Common myeloid progenitor, CD34-positive (primary cell): Measurements from ENCODE around the gene CGGBP1.
A peak's percentile ranks its signal among the peaks of the same experiment; 100 is the strongest.

Experiments used
- CTCF ChIA-PET: fragments of 350-600 bp; sonication (Branson Sonifier 250); formaldehyde crosslinking; loops from one replicate; lab custom pipeline; 2021; ENCODE audit warnings: antibody characterized with exemption; lab: Charles Lee
- POLR2A ChIA-PET: fragments of 350-600 bp; sonication (Branson Sonifier 250); formaldehyde crosslinking; loops from one replicate; lab custom pipeline; 2021; ENCODE audit warnings: antibody characterized with exemption; lab: Charles Lee
- DNase-seq, 3 donors: peaks; one replicate each; pipeline versions ENCODE4 v3.0.0 to v3.0.0-alpha.2; 2013
- H3K27ac ChIP-seq, 2 experiments: 1 replicate in 1 of 2; 2 replicates in 1 of 2; pipeline ENCODE4 v1.7.0; 2013; ENCODE audit warnings: inconsistent platforms in 2 of 2, low read length in 2 of 2, mild to moderate bottlenecking in 2 of 2, low read depth in 1 of 2, moderate library complexity in 1 of 2; ENCODE audit not compliant: severe bottlenecking in 2 of 2, insufficient read depth in 1 of 2, poor library complexity in 1 of 2
- H3K27me3 ChIP-seq, 5 experiments: replicated peaks in 2 of 5; 1 replicate in 3 of 5; 2 replicates in 2 of 5; pipeline versions ENCODE4 v1.6.1 to v1.7.0; 2013; ENCODE audit warnings: low read length in 4 of 5, mild to moderate bottlenecking in 2 of 5, moderate library complexity in 2 of 5, inconsistent platforms in 1 of 5; ENCODE audit not compliant: insufficient read depth in 5 of 5, control insufficient read depth in 4 of 5
- H3K36me3 ChIP-seq, 4 experiments: 1 replicate in 2 of 4; 2 replicates in 2 of 4; pipeline versions ENCODE4 v1.6.1 to v1.7.0; 2013; ENCODE audit warnings: low read length in 3 of 4, control low read depth in 1 of 4, mild to moderate bottlenecking in 1 of 4; ENCODE audit not compliant: control insufficient read depth in 4 of 4, insufficient read depth in 4 of 4
- H3K4me1 ChIP-seq, 4 experiments: 1 replicate in 3 of 4; 2 replicates in 1 of 4; pipeline versions ENCODE4 v1.6.1 to v1.7.1; 2013; ENCODE audit warnings: low read length in 3 of 4, mild to moderate bottlenecking in 3 of 4, control low read depth in 1 of 4, inconsistent platforms in 1 of 4, moderate library complexity in 1 of 4; ENCODE audit not compliant: control insufficient read depth in 4 of 4, insufficient read depth in 4 of 4; ENCODE audit errors: control extremely low read depth in 1 of 4
- H3K4me3 ChIP-seq, 7 experiments: 1 replicate in 4 of 7; 2 replicates in 3 of 7; pipeline versions ENCODE4 v1.5.1 to v1.7.0; 2013; ENCODE audit warnings: mild to moderate bottlenecking in 7 of 7, low read length in 6 of 7, moderate library complexity in 6 of 7, inconsistent platforms in 2 of 7, low read depth in 2 of 7, control low read depth in 1 of 7; ENCODE audit not compliant: insufficient read depth in 4 of 7, control insufficient read depth in 1 of 7; ENCODE audit errors: extremely low read depth in 1 of 7
- H3K9me3 ChIP-seq, 5 experiments: 1 replicate in 4 of 5; 2 replicates in 1 of 5; pipeline versions ENCODE4 v1.6.1 to v1.7.1; 2013; ENCODE audit warnings: low read length in 4 of 5, mild to moderate bottlenecking in 2 of 5, inconsistent platforms in 1 of 5, low read depth in 1 of 5, moderate library complexity in 1 of 5; ENCODE audit not compliant: control insufficient read depth in 4 of 5, insufficient read depth in 2 of 5; ENCODE audit errors: control extremely low read depth in 1 of 5
- WGBS: methylation state at CpG from one replicate; pipeline ENCODE4 v1.1.5; 2013; ENCODE audit not compliant: insufficient coverage; 5-methylcytosine and 5-hydroxymethylcytosine counted together

Gene CGGBP1

DNA sequence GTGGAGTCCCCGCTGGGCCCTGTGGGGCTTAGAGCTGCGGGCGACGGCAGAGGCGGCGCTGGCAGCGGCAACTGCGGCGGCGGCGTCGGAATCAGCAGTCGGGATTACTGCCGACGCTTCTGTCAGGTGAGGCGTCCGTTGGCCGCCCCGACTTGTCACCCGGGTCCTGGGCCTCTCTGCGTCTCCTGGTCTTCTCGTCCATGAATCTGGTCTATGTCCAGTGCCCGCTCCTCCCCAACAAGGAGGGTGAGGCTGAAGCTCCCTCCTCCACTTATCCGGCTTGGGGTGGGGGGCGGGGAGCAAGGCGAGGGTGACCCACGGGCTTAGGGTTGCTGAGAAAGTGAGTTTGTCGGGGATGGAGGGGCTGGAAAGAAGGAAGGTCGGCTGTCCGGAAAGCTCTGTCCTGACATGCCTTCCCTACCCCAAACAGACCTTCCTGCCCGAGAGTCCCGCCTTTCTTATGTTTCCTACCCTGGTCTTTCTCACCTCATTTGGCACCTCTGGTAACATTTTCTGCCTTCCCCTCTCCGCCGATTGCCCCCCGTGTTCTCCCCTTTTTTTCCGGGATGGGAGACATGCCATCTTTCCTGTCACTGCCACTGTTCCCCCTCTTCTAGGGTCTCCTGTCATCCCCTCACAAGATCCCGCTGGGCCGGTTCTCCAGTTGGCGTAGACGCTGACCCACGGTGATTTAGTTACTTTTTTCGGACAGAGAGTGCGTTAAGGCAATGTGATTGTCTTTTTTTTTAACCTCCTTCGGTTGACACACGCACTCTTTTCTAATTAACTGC lies 770 bp upstream of the CGGBP1 start:
- peaks cover 14 to 58% (median 35%) of the 10 kb centered on the region in 4 experiments for H3K4me1 ChIP-seq
- POLR2A ChIA-PET, result interaction anchor here (0.6 to 1.5 kb wide), 5 partner anchors 9 to 35 kb away, joined by 4 to 11 read pairs (median 5); no protein-coding TSS in a partner anchor
- 0% methylated on average over 31 of the region's 45 CpGs for WGBS
- H3K36me3 ChIP-seq, result peaks cover 11 to 26% (median 13%) of the 10 kb centered on the region in 4 experiments
- no peak for DNase-seq
- H3K4me3 ChIP-seq, result peak overlapping the region; percentile 93 to 99 (median 96)
- CTCF ChIA-PET, result interaction anchor here (1.1 to 3.0 kb wide), 4 partner anchors 16 to 53 kb away, joined by 3 to 7 read pairs (median 6); no protein-coding TSS in a partner anchor
- no peaks in the 10 kb centered on the region for H3K9me3 ChIP-seq
- peak overlapping the region; percentile 88 to 93 for H3K27ac ChIP-seq
- no peaks in the 10 kb centered on the region for H3K27me3 ChIP-seq

DNA sequence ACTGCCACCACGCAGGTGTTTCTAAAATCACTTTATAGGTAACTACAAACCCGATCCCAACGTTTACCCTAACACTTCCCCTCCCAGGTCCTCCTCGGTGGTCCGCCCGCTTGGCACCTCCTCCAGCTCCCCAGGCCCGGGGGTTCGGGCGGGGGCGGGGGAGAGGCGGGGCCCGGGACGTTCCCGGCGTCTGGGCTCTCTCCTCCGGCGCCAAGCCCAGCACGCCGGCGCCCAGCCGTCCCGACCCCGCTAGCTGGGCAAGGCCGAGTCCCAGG lies 562 bp downstream of the CGGBP1 start:
- H3K36me3 ChIP-seq, result peaks cover 13 to 36% (median 15%) of the 10 kb centered on the region in 4 experiments
- ChIA-PET POLR2A (interaction anchor here (0.6 to 1.5 kb wide), 9 partner anchors 10 to 91 kb away, joined by 3 to 11 read pairs (median 4); no protein-coding TSS in a partner anchor), CTCF (interaction anchor here (0.7 to 1.9 kb wide), 3 partner anchors 23 to 265 kb away, joined by 3 to 7 read pairs (median 3); no protein-coding TSS in a partner anchor)
- H3K4me3 ChIP-seq, result peak overlapping the region; percentile 93 to 99 (median 97)
- DNase-seq, result no peak
- H3K4me1 ChIP-seq, result peaks cover 11 to 47% (median 29%) of the 10 kb centered on the region in 4 experiments
- H3K27me3 ChIP-seq, result no peaks in the 10 kb centered on the region
- H3K9me3 ChIP-seq, result no peaks in the 10 kb centered on the region
- H3K27ac ChIP-seq, result peak overlapping the region; percentile 82 to 93
- WGBS, result 0% methylated on average over 14 of the region's 24 CpGs

DNA sequence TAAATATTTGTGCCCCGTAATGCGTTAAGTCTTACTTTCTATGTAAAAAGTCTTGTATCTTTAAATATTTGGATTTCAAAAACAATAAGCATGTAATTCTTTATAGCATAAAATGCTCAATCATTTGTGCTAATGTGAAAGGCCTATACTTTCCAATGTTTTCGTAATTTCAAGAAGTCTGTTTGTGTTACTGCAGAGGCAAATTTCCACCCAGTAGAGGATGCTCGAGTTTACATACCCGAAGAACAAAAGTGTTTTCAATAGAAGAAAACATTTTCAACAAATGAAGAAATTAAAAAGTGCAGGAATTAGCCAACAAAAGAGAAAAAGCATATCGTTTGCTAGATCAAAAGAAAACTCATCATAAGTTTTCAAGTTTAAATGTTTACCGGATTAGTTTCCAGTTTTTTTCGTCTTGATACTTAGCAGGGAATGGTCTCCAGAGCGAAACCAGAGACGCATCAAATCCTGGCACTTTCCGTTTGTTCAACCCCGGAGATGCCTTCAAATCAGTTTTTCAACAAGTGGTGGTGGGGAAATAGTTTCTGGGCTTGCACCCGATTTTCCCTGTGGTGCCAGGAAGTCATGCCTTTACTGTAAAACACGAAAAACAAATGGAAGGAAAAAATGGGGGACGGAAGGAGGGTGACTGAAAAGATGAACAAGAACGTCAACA lies 1.0 kb downstream of the CGGBP1 start:
- no peaks in the 10 kb centered on the region for H3K9me3 ChIP-seq
- 0% methylated on average over 6 of the region's 16 CpGs for WGBS
- H3K4me1 ChIP-seq, result peaks cover 11 to 42% (median 28%) of the 10 kb centered on the region in 4 experiments
- CTCF ChIA-PET, result interaction anchor here (0.7 to 1.9 kb wide), 3 partner anchors 23 to 264 kb away, joined by 3 to 7 read pairs (median 3); no protein-coding TSS in a partner anchor
- H3K4me3 ChIP-seq, result peak overlapping the region; percentile 93 to 99 (median 97)
- peak in 2 of 3 donors; percentile 33 to 44 for DNase-seq
- POLR2A ChIA-PET, result interaction anchor here (0.6 to 1.5 kb wide), 7 partner anchors 14 to 91 kb away, joined by 3 to 11 read pairs (median 4); no protein-coding TSS in a partner anchor
- peak overlapping the region; percentile 82 to 93 for H3K27ac ChIP-seq
- H3K27me3 ChIP-seq, result no peaks in the 10 kb centered on the region
- H3K36me3 ChIP-seq, result peaks cover 13 to 36% (median 15%) of the 10 kb centered on the region in 4 experiments

DNA sequence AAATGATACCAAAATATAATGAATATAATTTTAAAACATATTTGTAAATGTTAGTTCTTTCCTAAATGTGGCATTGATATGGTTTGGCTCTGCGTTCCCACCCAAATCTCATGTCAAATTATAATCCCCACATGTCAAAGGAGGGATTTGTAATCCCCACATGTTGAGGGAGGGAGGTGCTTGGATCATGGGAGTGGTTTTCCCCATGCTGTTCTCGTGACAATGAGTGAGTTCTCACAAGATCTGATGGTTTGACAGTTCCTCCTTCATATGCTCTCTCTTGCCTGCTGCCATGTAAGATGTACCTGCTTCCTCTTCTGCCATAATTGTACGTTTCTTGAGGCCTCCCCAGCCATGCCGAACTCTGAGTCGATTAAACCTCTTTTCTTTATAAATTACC lies 12.0 kb downstream of the CGGBP1 start:
- peak in 1 of 3 donors; percentile 28 for DNase-seq
- Histone ChIP-seq H3K36me3 (no peaks in the 10 kb centered on the region), H3K9me3 (no peaks in the 10 kb centered on the region), H3K4me3 (no peak overlapping the region), H3K27ac (no peak overlapping the region), H3K4me1 (peaks cover 0 to 28% (median 4%) of the 10 kb centered on the region in 4 experiments), H3K27me3 (no peaks in the 10 kb centered on the region)
- ChIA-PET POLR2A (no interaction called here), CTCF (interaction anchor here (0.9 to 2.1 kb wide), 4 partner anchors 8 to 66 kb away, joined by 3 to 9 read pairs (median 5); no protein-coding TSS in a partner anchor)
- 67% methylated on average over 1 of the region's 5 CpGs for WGBS

DNA sequence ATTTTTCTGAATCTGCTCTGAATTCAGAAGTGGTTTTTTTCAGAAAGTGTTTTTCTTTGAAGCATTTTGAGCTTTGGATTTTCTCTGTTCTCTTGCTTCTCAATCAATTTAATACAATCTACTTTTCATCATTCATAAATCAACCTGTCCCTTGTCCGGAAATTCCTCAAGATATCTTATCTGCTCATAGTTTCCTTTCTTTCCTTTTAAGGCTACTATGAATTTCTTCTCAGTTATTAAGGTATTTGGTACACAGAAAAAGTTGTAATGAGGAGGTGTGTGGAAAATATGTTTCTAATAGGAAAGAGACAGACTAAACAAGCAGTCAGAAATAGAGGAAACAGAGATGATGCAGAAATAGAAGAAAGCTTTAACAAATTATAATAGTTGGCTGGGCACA lies 14.4 kb downstream of the CGGBP1 start:
- Histone ChIP-seq H3K36me3 (no peaks in the 10 kb centered on the region), H3K4me3 (peak overlapping the region in 1 of 7 experiments; percentile 40), H3K27ac (peak overlapping the region in 1 of 2 experiments; percentile 46), H3K9me3 (peaks cover 0 to 3% (median 0%) of the 10 kb centered on the region in 5 experiments), H3K27me3 (no peaks in the 10 kb centered on the region), H3K4me1 (peaks cover 0 to 28% (median 4%) of the 10 kb centered on the region in 4 experiments)
- ChIA-PET CTCF (interaction anchor here (0.9 to 1.6 kb wide), 3 partner anchors 8 to 31 kb away, joined by 3 to 4 read pairs (median 3); no protein-coding TSS in a partner anchor), POLR2A (interaction anchor here (1.4 kb wide), 1 partner anchor 14 kb away, joined by 5 read pairs; the partner anchor contains the start of genes CGGBP1 and ZNF654)
- DNase-seq, result peak in 2 of 3 donors; percentile 46 to 58
- no CpG with 5 or more reads among the region's 1 CpG for WGBS

DNA sequence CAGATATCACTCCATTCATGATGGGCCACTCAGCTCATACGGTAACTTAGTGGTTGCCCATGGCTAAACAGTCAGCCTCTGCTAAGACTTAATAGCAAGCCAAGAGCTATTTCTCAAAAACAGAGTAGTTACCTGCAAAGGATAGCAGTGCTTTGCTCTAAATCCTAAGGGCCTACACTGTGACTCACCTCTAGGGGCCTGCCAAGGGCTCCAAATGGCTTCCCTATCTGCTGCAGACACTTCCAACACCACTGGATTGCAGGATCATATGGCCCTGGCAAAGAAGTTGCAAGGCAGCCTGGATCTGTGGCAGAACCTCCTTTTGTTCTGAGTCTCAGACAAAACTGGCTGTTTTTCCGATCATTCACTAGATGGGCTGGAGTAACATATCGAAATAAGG lies 17.8 kb downstream of the CGGBP1 start:
- H3K27ac ChIP-seq, result no peak overlapping the region
- peaks cover 3 to 32% (median 9%) of the 10 kb centered on the region in 4 experiments for H3K4me1 ChIP-seq
- H3K4me3 ChIP-seq, result no peak overlapping the region
- H3K9me3 ChIP-seq, result peaks cover 0 to 4% (median 0%) of the 10 kb centered on the region in 5 experiments
- ChIA-PET CTCF (no interaction called here), POLR2A (no interaction called here)
- no peaks in the 10 kb centered on the region for H3K27me3 ChIP-seq
- no peak for DNase-seq
- WGBS, result 100% methylated on average over 1 of the region's 3 CpGs
- H3K36me3 ChIP-seq, result no peaks in the 10 kb centered on the region
